ENCODE measurements around the gene ETV7.

ETV7 gene

DNA sequence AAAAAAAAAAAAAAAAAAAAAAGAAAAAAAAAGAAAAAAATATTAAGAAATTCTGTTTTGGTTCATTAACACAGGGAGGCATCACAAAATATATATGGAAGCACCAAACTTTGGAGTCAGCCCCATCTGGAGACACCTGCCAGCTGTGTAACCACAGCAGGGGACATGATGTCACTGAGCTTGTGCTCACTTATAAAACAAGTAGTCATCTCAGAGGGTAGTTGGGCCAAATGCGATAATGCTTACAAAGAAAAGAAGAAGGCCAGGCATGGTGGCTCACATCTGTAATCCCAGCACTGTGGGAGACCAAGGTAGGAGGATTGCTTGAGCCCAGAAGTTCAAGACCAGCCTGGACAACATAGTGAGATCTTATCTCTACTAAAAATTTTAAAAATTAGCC lies 49.7 kb downstream of the ETV7 start:
- peaks cover 3% of the 10 kb centered on the region; the same call in 1 of the 2 replicates for H4K20me1 ChIP-seq (ENCODE audit: insufficient read depth, low read length)
- no peaks in the 10 kb centered on the region for H3K4me1 ChIP-seq (ENCODE audit: insufficient read depth, low read length)
- no peak overlapping the region for H3K4me3 ChIP-seq (ENCODE audit: low read depth in 1 of 2, low read length in 2 of 2)
- no peak overlapping the region for H2AFZ ChIP-seq (ENCODE audit: low read depth, low read length)
- no peak for DNase-seq
- H3K36me3 ChIP-seq (ENCODE audit: insufficient read depth, low read length): no peaks in the 10 kb centered on the region
- no peak overlapping the region for H3K27ac ChIP-seq (ENCODE audit: low read length)
- no peak overlapping the region for H3K4me2 ChIP-seq (ENCODE audit: insufficient read depth, low read length)
- TF ChIP-seq CTCF (IDR thresholded peaks at IDR 0.05; ENCODE audit: borderline replicate concordance, extremely low read depth, low read length, poor library complexity, severe bottlenecking): no peak
- ATAC-seq (ENCODE audit: insufficient read depth, low read depth): peak; percentile 58; the same call in 2 of the 3 replicates
- no peaks in the 10 kb centered on the region for H3K9me3 ChIP-seq (ENCODE audit: insufficient read depth, low read length, severe bottlenecking)
- H3K9ac ChIP-seq (ENCODE audit: low read depth, low read length): no peak overlapping the region
- no peaks in the 10 kb centered on the region for H3K79me2 ChIP-seq (ENCODE audit: insufficient read depth, low read length)
- H3K27me3 ChIP-seq (ENCODE audit: insufficient read depth, low read length, poor library complexity): peaks cover 11% of the 10 kb centered on the region

GRCh38 chr6:36336779-36337241 lies 50.7 kb downstream of the ETV7 start, which contains the start of gene BNIP5:
Gene BNIP5, minus strand, starts transcription at chr6:36336888. Its CDS starts 6,198 bp downstream, at chr6:36330690.
- no peak for DNase-seq
- no peak within 1 kb of the TSS for H3K4me2 ChIP-seq (ENCODE audit: insufficient read depth, low read length)

GRCh38 chr6:36336208-36336710 lies 51.2 kb downstream of the ETV7 start:
- no peaks in the 10 kb centered on the region for H3K79me2 ChIP-seq (ENCODE audit: insufficient read depth, low read length)
- H3K4me3 ChIP-seq (ENCODE audit: low read depth in 1 of 2, low read length in 2 of 2): no peak overlapping the region
- peaks cover 11% of the 10 kb centered on the region for H3K27me3 ChIP-seq (ENCODE audit: insufficient read depth, low read length, poor library complexity)
- H3K4me1 ChIP-seq (ENCODE audit: insufficient read depth, low read length): no peaks in the 10 kb centered on the region
- DNase-seq: no peak
- no peaks in the 10 kb centered on the region for H3K9me3 ChIP-seq (ENCODE audit: insufficient read depth, low read length, severe bottlenecking)
- no peak for ATAC-seq (ENCODE audit: insufficient read depth, low read depth)
- no peak overlapping the region for H2AFZ ChIP-seq (ENCODE audit: low read depth, low read length)
- no peaks in the 10 kb centered on the region for H3K36me3 ChIP-seq (ENCODE audit: insufficient read depth, low read length)
- peaks cover 3% of the 10 kb centered on the region; the same call in 1 of the 2 replicates for H4K20me1 ChIP-seq (ENCODE audit: insufficient read depth, low read length)
- H3K27ac ChIP-seq (ENCODE audit: low read length): no peak overlapping the region
- no peak for TF ChIP-seq EZH2 (IDR thresholded peaks at IDR 0.05; ENCODE audit: borderline replicate concordance, low read depth, low read length, severe bottlenecking)
- TF ChIP-seq CTCF (IDR thresholded peaks at IDR 0.05; ENCODE audit: borderline replicate concordance, extremely low read depth, low read length, poor library complexity, severe bottlenecking): no peak
- H3K9ac ChIP-seq (ENCODE audit: low read depth, low read length): no peak overlapping the region
- H3K4me2 ChIP-seq (ENCODE audit: insufficient read depth, low read length): no peak overlapping the region

More at GRCh38 chr6:36336779-36337241, 50.7 kb downstream of the ETV7 start, which contains the start of gene BNIP5:
- H3K9ac ChIP-seq (ENCODE audit: low read depth, low read length): no peak within 1 kb of the TSS
- no peak for TF ChIP-seq CTCF (IDR thresholded peaks at IDR 0.05; ENCODE audit: borderline replicate concordance, extremely low read depth, low read length, poor library complexity, severe bottlenecking)
- no peak for TF ChIP-seq EZH2 (IDR thresholded peaks at IDR 0.05; ENCODE audit: borderline replicate concordance, low read depth, low read length, severe bottlenecking)
- ATAC-seq (ENCODE audit: insufficient read depth, low read depth): no peak
- H3K9me3 ChIP-seq (ENCODE audit: insufficient read depth, low read length, severe bottlenecking): no peaks in the 10 kb centered on the region
- H3K36me3 ChIP-seq (ENCODE audit: insufficient read depth, low read length): no peaks in the 10 kb centered on the region
- H3K79me2 ChIP-seq (ENCODE audit: insufficient read depth, low read length): no peaks in the 10 kb centered on the region
- no peak within 1 kb of the TSS for H3K27ac ChIP-seq (ENCODE audit: low read length)
- no peak within 1 kb of the TSS for H2AFZ ChIP-seq (ENCODE audit: low read depth, low read length)
- H4K20me1 ChIP-seq (ENCODE audit: insufficient read depth, low read length): peaks cover 3% of the 10 kb centered on the region; the same call in 1 of the 2 replicates
- no peaks in the 10 kb centered on the region for H3K4me1 ChIP-seq (ENCODE audit: insufficient read depth, low read length)
- no peak within 1 kb of the TSS for H3K4me3 ChIP-seq (ENCODE audit: low read depth in 1 of 2, low read length in 2 of 2)
- H3K27me3 ChIP-seq (ENCODE audit: insufficient read depth, low read length, poor library complexity): peaks cover 11% of the 10 kb centered on the region

All from DND-41 (cell line).